Neural cell (in vitro differentiated cells): ENCODE measurements around the gene HS6ST3.

ENCODE experiments used
- EP300 ChIP-seq: fragments of 450-650 bp; conservative IDR thresholded peaks from 2 replicates; pipeline ENCODE4 v1.6.1; 2014; ENCODE audit warnings: antibody characterized with exemption, mild to moderate bottlenecking, moderate library complexity; ENCODE audit not compliant: poor library complexity, severe bottlenecking
- EZH2 ChIP-seq: fragments of 200-600, 300-800 bp; shearing (Covaris generic), sonication (generic); IDR thresholded peaks from 2 replicates; pipeline ENCODE4 v1.6.1; 2014; ENCODE audit warnings: antibody characterized with exemption, low read length, borderline replicate concordance, mild to moderate bottlenecking; ENCODE audit not compliant: insufficient read depth, poor library complexity, severe bottlenecking
- MXI1 ChIP-seq: fragments of 450-650 bp; conservative IDR thresholded peaks from 2 replicates; pipeline ENCODE4 v1.6.1; 2014; ENCODE audit warnings: antibody characterized with exemption, mild to moderate bottlenecking; ENCODE audit not compliant: poor library complexity, severe bottlenecking
- POLR2AphosphoS5 ChIP-seq: IDR thresholded peaks from 2 replicates; pipeline ENCODE4 v1.6.1; 2012
- RAD21 ChIP-seq: fragments of 450-650 bp; conservative IDR thresholded peaks from 2 replicates; pipeline ENCODE4 v1.6.1; 2014; ENCODE audit warnings: antibody characterized with exemption, mild to moderate bottlenecking, moderate library complexity
- TAF1 ChIP-seq: IDR thresholded peaks from 2 replicates; pipeline ENCODE4 v1.6.1; 2012; ENCODE audit warnings: low read depth
- TF ChIP-seq, protein P1 (sequence below): fragments of 450-650 bp; IDR thresholded peaks from 2 replicates; pipeline ENCODE4 v1.5.1; 2014; ENCODE audit warnings: antibody characterized with exemption, mild to moderate bottlenecking, moderate library complexity; ENCODE audit not compliant: poor library complexity, severe bottlenecking

DNA sequence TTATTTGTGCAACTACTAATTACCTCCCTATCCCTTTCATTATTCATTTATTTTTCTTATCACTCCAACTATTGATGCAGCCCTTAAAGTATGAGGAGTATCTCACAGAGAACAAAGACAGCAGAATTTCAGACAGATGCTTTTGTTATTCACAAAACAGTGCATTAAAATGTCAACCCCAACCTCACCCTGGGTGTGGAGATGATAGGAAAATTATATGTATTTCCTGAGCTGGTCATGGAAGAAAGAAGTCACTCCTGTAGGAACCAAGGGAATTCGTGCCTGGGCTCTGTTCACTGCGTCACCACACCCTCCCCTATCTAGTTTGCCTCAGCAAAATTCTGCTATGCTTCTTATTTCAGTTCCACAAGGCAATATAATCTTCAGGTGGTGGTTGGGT is 588.9 kb downstream of the HS6ST3 start:
- TF ChIP-seq POLR2AphosphoS5, result no peak
- TF ChIP-seq, protein P1, sequence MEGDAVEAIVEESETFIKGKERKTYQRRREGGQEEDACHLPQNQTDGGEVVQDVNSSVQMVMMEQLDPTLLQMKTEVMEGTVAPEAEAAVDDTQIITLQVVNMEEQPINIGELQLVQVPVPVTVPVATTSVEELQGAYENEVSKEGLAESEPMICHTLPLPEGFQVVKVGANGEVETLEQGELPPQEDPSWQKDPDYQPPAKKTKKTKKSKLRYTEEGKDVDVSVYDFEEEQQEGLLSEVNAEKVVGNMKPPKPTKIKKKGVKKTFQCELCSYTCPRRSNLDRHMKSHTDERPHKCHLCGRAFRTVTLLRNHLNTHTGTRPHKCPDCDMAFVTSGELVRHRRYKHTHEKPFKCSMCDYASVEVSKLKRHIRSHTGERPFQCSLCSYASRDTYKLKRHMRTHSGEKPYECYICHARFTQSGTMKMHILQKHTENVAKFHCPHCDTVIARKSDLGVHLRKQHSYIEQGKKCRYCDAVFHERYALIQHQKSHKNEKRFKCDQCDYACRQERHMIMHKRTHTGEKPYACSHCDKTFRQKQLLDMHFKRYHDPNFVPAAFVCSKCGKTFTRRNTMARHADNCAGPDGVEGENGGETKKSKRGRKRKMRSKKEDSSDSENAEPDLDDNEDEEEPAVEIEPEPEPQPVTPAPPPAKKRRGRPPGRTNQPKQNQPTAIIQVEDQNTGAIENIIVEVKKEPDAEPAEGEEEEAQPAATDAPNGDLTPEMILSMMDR, result no peak
- TF ChIP-seq EP300, result peak; percentile 64
- TF ChIP-seq EZH2, result no peak
- TF ChIP-seq MXI1, result no peak
- no peak for TF ChIP-seq TAF1
- TF ChIP-seq RAD21, result no peak
